HL-60 (cell line): ENCODE data around the gene SAG.

Experiments
- DNase-seq, 2 experiments: peaks; one replicate each; pipeline ENCODE4 v3.0.0-alpha.2; 2010 to 2020; ENCODE audit warnings: low read depth in 1 of 2, low spot score in 1 of 2
- H3K27ac ChIP-seq: fragments of 250-450 bp; sonication (Bioruptor Pico); replicated peaks from 2 replicates; pipeline ENCODE4 v1.5.1; 2020; ENCODE audit warnings: mild to moderate bottlenecking, moderate library complexity
- H3K27me3 ChIP-seq: fragments of 250-450 bp; sonication (Bioruptor Pico); 2 replicates; pipeline ENCODE4 v1.5.1; 2021; ENCODE audit warnings: mild to moderate bottlenecking, moderate library complexity; ENCODE audit not compliant: insufficient read depth, poor library complexity, severe bottlenecking
- H3K4me3 ChIP-seq: replicated peaks from 2 replicates; pipeline ENCODE4 v1.5.1; 2011; ENCODE audit warnings: mild to moderate bottlenecking, control low read depth, low read length; ENCODE audit not compliant: insufficient read depth
- CTCF ChIP-seq: IDR thresholded peaks from one replicate; pipeline ENCODE4 v1.5.1; 2011; ENCODE audit warnings: low read length, control low read depth, inconsistent platforms; ENCODE audit not compliant: insufficient read depth
- GABPA ChIP-seq: IDR thresholded peaks from 2 replicates; pipeline ENCODE4 v1.6.1; 2012; ENCODE audit warnings: low read depth
- POLR2AphosphoS5 ChIP-seq: IDR thresholded peaks from 2 replicates; pipeline ENCODE4 v1.6.1; 2012; ENCODE audit warnings: low read depth
- REST ChIP-seq: IDR thresholded peaks from 2 replicates; pipeline ENCODE4 v1.6.1; 2012; ENCODE audit warnings: low read depth; ENCODE audit not compliant: insufficient replicate concordance
- SPI1 ChIP-seq: IDR thresholded peaks from 2 replicates; pipeline ENCODE4 v1.6.1; 2012; ENCODE audit warnings: low read depth, mild to moderate bottlenecking, borderline replicate concordance

Gene SAG

GRCh38 chr2:233359823-233360222, 52.2 kb downstream of the SAG start:
- no peak for TF ChIP-seq SPI1
- no peak for TF ChIP-seq POLR2AphosphoS5
- TF ChIP-seq GABPA, result no peak
- no peak for TF ChIP-seq REST
- TF ChIP-seq CTCF, result no peak
- DNase-seq, result no peak
- Histone ChIP-seq H3K27me3 (no peaks in the 10 kb centered on the region), H3K4me3 (no peak overlapping the region), H3K27ac (no peak overlapping the region)

- no peak for TF ChIP-seq GABPA
- no peak for TF ChIP-seq SPI1
- TF ChIP-seq REST, result no peak
- DNase-seq, result no peak
- Histone ChIP-seq H3K27me3 (no peaks in the 10 kb centered on the region), H3K27ac (no peak overlapping the region), H3K4me3 (no peak overlapping the region)
Measured at GRCh38 chr2:233360771-233361176, 53.2 kb downstream of the SAG start.

- DNase-seq, result no peak
- TF ChIP-seq REST (no peak), GABPA (no peak), CTCF (no peak), POLR2AphosphoS5 (no peak), SPI1 (no peak)
- no peak overlapping the region for H3K4me3 ChIP-seq
- H3K27ac ChIP-seq, result no peak overlapping the region
- no peaks in the 10 kb centered on the region for H3K27me3 ChIP-seq
Measured at GRCh38 chr2:233361297-233361696, 53.7 kb downstream of the SAG start.

- Histone ChIP-seq H3K27me3 (no peaks in the 10 kb centered on the region), H3K4me3 (no peak overlapping the region), H3K27ac (no peak overlapping the region)
- TF ChIP-seq GABPA, result no peak
- TF ChIP-seq CTCF, result no peak
- no peak for TF ChIP-seq REST
- no peak for TF ChIP-seq POLR2AphosphoS5
- no peak for TF ChIP-seq SPI1
- DNase-seq, result no peak
Measured at GRCh38 chr2:233362742-233363141, 55.1 kb downstream of the SAG start.
